Measurements from ENCODE around the gene AP1S1.
"Not testable (repeated sequence)": the region's sequence is repeated elsewhere in the genome, so short reads cannot be mapped to it uniquely, and the experiment has no call there.

AP1S1 gene

DNA sequence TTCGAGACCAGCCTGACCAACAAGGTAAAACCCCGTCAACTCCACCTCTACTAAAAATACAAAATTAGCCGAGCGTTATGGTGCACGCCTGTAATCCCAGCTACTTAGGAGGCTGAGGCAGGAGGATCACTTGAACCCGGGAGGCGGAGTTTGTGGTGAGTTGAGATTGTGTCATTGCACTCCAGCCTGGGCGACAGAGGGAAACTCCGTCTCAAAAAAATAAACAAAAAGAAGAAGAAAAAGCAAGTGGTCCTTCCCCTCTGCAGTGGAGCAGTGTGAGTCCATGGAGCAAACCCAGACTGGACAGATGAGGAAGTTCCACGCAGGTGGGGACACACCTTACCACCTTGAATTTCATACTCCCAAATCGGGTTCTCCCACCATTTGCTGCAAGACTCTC, 40.4 kb upstream of the AP1S1 start:
- DNase-seq (ENCODE audit: insufficient read length, low spot score) (no peak), FAIRE-seq (no peak)
- no peak for TF ChIP-seq POLR2A (IDR thresholded peaks at IDR 0.05; ENCODE audit: low read depth, low read length)

DNA sequence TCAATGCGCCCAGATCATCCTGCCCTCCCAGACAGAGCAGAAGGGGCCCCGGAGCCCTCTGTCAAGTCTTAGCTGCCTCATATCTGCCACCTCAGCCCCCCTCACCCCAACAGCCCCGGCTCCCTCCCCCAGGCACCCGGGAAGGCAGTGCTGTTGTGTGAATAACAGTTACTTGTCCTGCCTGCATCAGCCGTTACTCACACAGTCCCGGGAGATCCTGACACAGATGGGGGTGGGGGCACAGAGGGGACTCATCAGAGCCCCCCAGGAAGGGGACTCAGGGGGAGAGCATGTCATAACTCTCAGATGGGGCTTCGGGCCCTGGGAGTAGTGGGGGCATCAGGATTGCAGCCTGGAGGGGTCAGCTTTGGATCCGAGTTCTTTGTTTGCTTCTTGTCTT, 39.8 kb upstream of the AP1S1 start:
- DNase-seq (ENCODE audit: insufficient read length, low spot score), result no peak
- TF ChIP-seq POU2F2 (IDR thresholded peaks at IDR 0.05; ENCODE audit: low read depth, low read length) (no peak), POLR2A (IDR thresholded peaks at IDR 0.05; ENCODE audit: low read depth, low read length) (no peak), SPI1 (IDR thresholded peaks at IDR 0.05; ENCODE audit: low read depth, low read length) (no peak), TAF1 (IDR thresholded peaks at IDR 0.05; ENCODE audit: low read depth, low read length) (no peak), PAX5 (IDR thresholded peaks at IDR 0.05; ENCODE audit: insufficient read depth, low read length, severe bottlenecking) (no peak), POLR2AphosphoS5 (IDR thresholded peaks at IDR 0.05; ENCODE audit: low read depth, low read length) (no peak)
- FAIRE-seq, result no peak

DNA sequence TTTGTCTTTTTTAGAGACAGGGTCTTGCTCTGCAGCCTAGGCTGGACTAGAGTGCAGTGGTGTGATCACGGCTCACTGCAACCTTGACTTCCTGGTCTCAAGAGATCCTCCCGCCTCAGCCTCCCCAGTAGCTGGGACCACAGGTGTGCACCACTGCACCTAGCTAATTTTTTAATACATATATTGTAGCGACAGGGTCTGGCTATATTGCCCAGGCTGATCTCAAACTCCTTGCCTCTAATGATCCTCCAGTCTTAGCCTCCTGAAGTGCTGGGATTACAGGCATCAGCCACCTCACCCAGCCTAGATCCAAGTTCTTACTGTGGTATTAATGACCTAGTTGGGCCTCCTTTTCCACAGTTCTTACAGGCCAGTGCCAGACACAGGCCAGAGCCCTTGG, 39.1 kb upstream of the AP1S1 start:
- FAIRE-seq, result no peak
- DNase-seq (ENCODE audit: insufficient read length, low spot score), result no peak
- TF ChIP-seq POLR2AphosphoS5 (IDR thresholded peaks at IDR 0.05; ENCODE audit: low read depth, low read length), result no peak
- TF ChIP-seq POLR2A (IDR thresholded peaks at IDR 0.05; ENCODE audit: low read depth, low read length), result no peak
- TF ChIP-seq SPI1 (IDR thresholded peaks at IDR 0.05; ENCODE audit: low read depth, low read length), result no peak
- no peak for TF ChIP-seq POU2F2 (IDR thresholded peaks at IDR 0.05; ENCODE audit: low read depth, low read length)
- TF ChIP-seq TAF1 (IDR thresholded peaks at IDR 0.05; ENCODE audit: low read depth, low read length), result no peak
- TF ChIP-seq PAX5 (IDR thresholded peaks at IDR 0.05; ENCODE audit: insufficient read depth, low read length, severe bottlenecking), result no peak

DNA sequence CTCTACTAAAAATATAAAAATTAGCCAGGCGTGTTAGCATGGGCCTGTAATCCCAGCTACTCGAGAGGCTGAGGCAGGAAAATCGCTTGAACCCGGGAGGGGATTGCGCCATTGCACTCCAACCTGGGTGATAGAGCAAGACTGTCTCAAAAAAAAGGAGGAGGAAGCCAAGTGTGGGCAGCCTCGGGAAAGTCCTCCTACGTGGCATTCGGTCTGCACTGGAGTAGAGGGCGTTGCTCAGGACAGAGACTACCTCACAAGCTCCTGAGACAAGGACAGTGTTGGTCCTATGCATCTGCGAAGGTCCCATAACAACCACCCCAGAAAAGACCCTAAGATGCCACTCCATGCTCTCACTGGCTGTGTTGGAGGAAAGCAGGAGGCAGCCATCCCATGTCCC, 37.4 kb upstream of the AP1S1 start:
- TF ChIP-seq PAX5 (IDR thresholded peaks at IDR 0.05; ENCODE audit: insufficient read depth, low read length, severe bottlenecking), result no peak
- TF ChIP-seq POLR2A (IDR thresholded peaks at IDR 0.05; ENCODE audit: low read depth, low read length), result no peak
- TF ChIP-seq SPI1 (IDR thresholded peaks at IDR 0.05; ENCODE audit: low read depth, low read length), result no peak
- TF ChIP-seq POU2F2 (IDR thresholded peaks at IDR 0.05; ENCODE audit: low read depth, low read length), result no peak
- no peak for TF ChIP-seq POLR2AphosphoS5 (IDR thresholded peaks at IDR 0.05; ENCODE audit: low read depth, low read length)
- no peak for TF ChIP-seq TAF1 (IDR thresholded peaks at IDR 0.05; ENCODE audit: low read depth, low read length)
- FAIRE-seq, result no peak
- DNase-seq (ENCODE audit: insufficient read length, low spot score), result no peak

DNA sequence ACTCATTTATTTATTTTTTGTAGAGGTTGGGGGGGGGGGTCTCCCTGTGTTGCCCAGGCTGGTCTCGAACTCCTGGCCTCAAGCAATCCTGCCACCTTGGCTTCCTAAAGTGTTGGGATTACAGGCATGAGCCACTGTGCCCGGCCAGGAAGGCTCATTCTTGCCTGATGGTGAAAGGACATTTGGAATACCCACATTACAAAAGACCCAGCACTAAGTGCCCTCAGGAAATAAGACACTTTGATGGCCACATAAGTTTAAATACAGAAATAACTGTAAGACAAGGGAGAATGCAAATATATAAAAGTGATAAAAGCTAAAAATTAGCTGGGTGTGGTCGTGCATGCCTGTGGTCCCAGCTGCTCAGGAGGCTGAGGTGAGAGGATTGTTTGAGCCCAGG, 35.4 kb upstream of the AP1S1 start:
- DNase-seq (ENCODE audit: insufficient read length, low spot score), result no peak
- FAIRE-seq, result no peak
- TF ChIP-seq SPI1 (IDR thresholded peaks at IDR 0.05; ENCODE audit: low read depth, low read length) (no peak), POLR2A (IDR thresholded peaks at IDR 0.05; ENCODE audit: low read depth, low read length) (no peak), POLR2AphosphoS5 (IDR thresholded peaks at IDR 0.05; ENCODE audit: low read depth, low read length) (no peak), POU2F2 (IDR thresholded peaks at IDR 0.05; ENCODE audit: low read depth, low read length) (no peak), TAF1 (IDR thresholded peaks at IDR 0.05; ENCODE audit: low read depth, low read length) (no peak), PAX5 (IDR thresholded peaks at IDR 0.05; ENCODE audit: insufficient read depth, low read length, severe bottlenecking) (no peak)

DNA sequence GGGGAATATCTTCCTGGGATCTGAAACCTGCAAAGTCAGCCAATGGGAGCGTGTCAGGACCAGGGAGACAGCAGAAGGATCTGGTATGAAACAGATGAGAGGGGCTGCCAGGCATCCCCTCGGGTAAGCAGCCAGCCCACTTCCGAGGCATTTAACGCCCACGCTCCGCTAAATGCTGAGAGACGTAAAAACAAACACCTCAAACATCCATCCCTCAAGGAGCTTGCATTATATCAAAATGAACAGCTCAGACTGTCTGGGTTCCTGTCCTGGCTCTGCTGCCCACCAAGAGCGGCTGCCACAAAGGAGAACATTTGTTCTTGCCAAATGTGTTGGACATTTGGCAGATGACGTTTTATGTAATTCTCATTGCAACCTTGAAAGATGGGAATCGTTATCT, 34.4 kb upstream of the AP1S1 start:
- FAIRE-seq (no peak), DNase-seq (ENCODE audit: insufficient read length, low spot score) (no peak)
- TF ChIP-seq TAF1 (IDR thresholded peaks at IDR 0.05; ENCODE audit: low read depth, low read length) (no peak), POLR2AphosphoS5 (IDR thresholded peaks at IDR 0.05; ENCODE audit: low read depth, low read length) (no peak), PAX5 (IDR thresholded peaks at IDR 0.05; ENCODE audit: insufficient read depth, low read length, severe bottlenecking) (no peak)

DNA sequence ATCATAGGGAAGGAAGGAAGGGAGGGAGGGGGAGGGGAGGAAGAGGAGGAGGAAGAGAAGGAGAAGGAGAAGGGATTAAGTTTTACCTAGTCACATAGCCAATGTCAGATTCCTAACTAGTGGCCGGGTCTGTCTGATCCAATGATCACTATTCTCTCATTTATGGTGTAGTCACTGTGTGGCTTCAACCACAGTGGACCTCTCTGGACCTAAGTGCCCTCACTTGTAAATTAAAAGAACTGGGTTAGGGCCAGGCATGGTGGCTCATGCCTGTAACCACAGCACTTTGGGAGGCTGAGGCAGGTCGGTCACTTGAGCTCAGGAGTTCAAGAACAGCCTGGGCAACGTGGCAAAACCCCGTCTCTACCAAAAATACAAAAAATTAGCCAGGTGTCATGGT, 34.0 kb upstream of the AP1S1 start:
- TF ChIP-seq PAX5 (IDR thresholded peaks at IDR 0.05; ENCODE audit: insufficient read depth, low read length, severe bottlenecking), result no peak
- TF ChIP-seq POU2F2 (IDR thresholded peaks at IDR 0.05; ENCODE audit: low read depth, low read length), result no peak
- no peak for TF ChIP-seq TAF1 (IDR thresholded peaks at IDR 0.05; ENCODE audit: low read depth, low read length)
- no peak for TF ChIP-seq POLR2A (IDR thresholded peaks at IDR 0.05; ENCODE audit: low read depth, low read length)
- no peak for TF ChIP-seq POLR2AphosphoS5 (IDR thresholded peaks at IDR 0.05; ENCODE audit: low read depth, low read length)
- no peak for TF ChIP-seq SPI1 (IDR thresholded peaks at IDR 0.05; ENCODE audit: low read depth, low read length)
- no peak for DNase-seq (ENCODE audit: insufficient read length, low spot score)
- FAIRE-seq, result no peak

DNA sequence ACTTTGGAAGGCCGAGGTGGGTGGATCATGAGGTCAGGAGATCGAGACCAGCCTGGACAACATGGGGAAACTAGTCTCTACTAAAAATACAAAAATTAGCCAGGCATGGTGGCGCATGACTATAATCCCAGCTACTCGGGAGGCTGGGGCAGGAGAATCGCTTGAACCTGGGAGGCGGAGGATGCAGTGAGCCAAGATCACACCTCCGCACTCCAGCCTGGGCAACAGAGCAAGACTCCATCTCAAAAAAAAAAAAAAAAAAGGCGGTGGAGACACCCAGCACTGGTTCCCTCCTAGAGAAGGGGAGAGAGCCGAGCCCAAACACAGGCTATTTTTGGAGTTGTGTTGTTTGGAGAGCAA, 32.7 kb upstream of the AP1S1 start:
- not testable (repeated sequence) for FAIRE-seq; DNase-seq (ENCODE audit: insufficient read length, low spot score)

DNA sequence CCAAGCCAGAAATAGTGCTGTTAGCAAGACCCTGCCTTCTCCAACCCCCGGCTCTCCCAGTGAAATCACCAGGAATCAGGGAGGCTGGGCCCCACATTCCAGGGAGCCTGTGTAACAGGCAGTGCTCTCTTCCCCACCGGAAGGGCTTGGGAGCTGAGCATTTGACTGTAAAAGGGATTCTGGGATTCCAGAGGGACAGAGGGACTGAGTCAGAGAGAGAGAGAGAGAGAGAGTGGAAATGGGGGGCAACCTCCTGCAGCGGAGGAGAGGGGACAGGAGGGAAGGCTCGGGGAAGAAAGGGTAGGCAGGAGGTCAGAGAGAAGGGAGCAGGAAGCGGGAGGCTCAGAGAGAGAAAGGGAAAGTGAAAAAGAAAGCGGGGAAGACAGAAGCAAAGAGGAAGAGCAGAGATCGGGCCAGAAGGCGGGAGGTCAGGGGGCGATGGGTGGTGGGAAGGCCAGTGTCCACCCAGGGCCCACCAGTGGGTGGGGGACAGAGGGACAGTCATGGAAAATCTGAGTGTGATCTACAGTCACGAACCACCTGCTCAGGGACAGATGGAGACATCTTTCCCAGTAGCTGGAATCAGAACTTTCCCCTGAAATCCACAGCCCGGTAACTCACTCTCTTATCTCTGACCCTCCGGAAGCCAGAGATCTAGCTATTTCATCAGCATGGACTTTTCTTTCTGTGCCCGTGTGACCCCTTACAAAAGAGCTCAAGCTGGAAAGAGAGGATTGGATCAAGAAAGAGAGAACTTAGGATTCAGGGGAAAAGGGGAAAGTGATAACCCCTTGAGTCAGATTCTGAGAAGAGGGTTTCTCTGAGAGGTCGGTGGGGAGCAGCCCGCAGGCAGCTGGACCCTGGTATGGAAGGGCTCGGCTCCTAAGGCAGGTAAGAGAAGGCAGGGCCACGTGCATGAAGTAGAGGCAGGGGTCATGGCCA, 32.0 kb upstream of the AP1S1 start:
- no peak for DNase-seq (ENCODE audit: insufficient read length, low spot score)
- TF ChIP-seq PAX5 (IDR thresholded peaks at IDR 0.05; ENCODE audit: insufficient read depth, low read length, severe bottlenecking), result no peak
- no peak for TF ChIP-seq POU2F2 (IDR thresholded peaks at IDR 0.05; ENCODE audit: low read depth, low read length)
- peak; percentile 31; the same call in 1 of the 2 replicates for TF ChIP-seq TAF1 (IDR thresholded peaks at IDR 0.05; ENCODE audit: low read depth, low read length)
- peak; percentile 41; the same call in 1 of the 2 replicates for TF ChIP-seq POLR2A (IDR thresholded peaks at IDR 0.05; ENCODE audit: low read depth, low read length)
- TF ChIP-seq POLR2AphosphoS5 (IDR thresholded peaks at IDR 0.05; ENCODE audit: low read depth, low read length), result no peak
- peak; percentile 31; the same call in 1 of the 2 replicates for TF ChIP-seq SPI1 (IDR thresholded peaks at IDR 0.05; ENCODE audit: low read depth, low read length)
- no peak for FAIRE-seq

DNA sequence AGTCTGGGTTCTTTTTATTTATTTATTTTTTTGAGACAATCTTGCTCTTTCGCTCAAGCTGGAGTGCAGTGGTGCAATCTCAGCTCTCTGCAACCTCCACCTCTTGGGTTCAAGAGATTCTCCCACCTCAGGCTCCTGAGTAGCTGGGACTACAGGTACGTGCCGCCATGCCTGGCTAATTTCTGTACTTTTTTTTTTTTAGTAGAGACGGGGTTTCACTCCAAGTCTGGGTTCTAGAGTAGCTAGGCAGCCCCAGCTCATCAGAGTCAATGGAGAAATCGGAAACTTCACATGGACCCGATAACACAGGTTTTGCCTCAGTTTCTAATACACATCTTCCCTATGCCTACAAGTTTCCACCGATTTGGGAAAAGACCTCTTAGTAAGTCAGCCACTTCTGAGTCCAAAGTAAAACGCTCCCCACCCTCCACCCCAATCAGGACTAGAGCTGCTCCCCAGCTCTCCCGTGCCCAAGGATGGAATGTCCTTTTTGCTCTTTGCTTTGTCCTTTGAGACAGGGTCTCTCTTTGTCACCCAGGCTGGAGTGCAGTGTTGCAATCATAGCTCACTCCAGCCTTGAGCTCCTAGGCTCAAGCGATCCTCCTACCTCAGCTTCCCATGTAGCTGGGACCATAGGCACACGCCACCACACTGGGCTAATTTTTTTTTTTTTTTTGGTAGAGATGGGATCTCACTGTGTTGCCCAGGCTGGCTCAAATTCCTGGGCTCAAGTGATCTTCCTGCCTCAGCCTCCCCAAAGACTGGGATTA, 31.2 kb upstream of the AP1S1 start:
- TF ChIP-seq POLR2A (IDR thresholded peaks at IDR 0.05; ENCODE audit: low read depth, low read length) (no peak), SPI1 (IDR thresholded peaks at IDR 0.05; ENCODE audit: low read depth, low read length) (no peak), POU2F2 (IDR thresholded peaks at IDR 0.05; ENCODE audit: low read depth, low read length) (no peak), PAX5 (IDR thresholded peaks at IDR 0.05; ENCODE audit: insufficient read depth, low read length, severe bottlenecking) (no peak), TAF1 (IDR thresholded peaks at IDR 0.05; ENCODE audit: low read depth, low read length) (no peak), POLR2AphosphoS5 (IDR thresholded peaks at IDR 0.05; ENCODE audit: low read depth, low read length) (no peak)
- FAIRE-seq, result no peak

More for the DNA sequence above, 31.2 kb upstream of the AP1S1 start:
- DNase-seq (ENCODE audit: insufficient read length, low spot score), result no peak

Measured in GM12891 (cell line).